ENCODE data around the gene SOX15. TPM values are rescaled to one million over a fixed set of nuclear protein-coding genes. Genes with fewer than 3 reads are reported as not detected.

Gene SOX15
- total and polyA plus RNA-seq, 10 of the 15 experiments (the other 5 are each of a cell fraction or from before 2014, with no cell fraction given): 0.06 to 0.53 (median 0.16) TPM; not detected in 2

- ATAC-seq (no peak), FAIRE-seq (no peak), DNase-seq (ENCODE audit: low read depth, low spot score) (no peak)
- Histone ChIP-seq H4K20me1 (ENCODE audit: control insufficient read depth, insufficient read depth) (no peaks in the 10 kb centered on the region), H3K9me3 (replicated peaks; ENCODE audit: control insufficient read depth, insufficient read depth, low read length) (peaks cover 8% of the 10 kb centered on the region; the same call in 2 of the 3 replicates), H3K27me3 (replicated peaks in 1 of 2; ENCODE audit: control insufficient read depth in 2 of 2, insufficient read depth in 2 of 2, low read length in 1 of 2) (no peaks in the 10 kb centered on the region), H3K4me2 (ENCODE audit: control insufficient read depth, insufficient read depth) (no peak overlapping the region), H3K27ac (ENCODE audit: control insufficient read depth, insufficient read depth) (no peak overlapping the region), H3K36me3 (ENCODE audit: control insufficient read depth in 2 of 2, insufficient read depth in 2 of 2, low read length in 1 of 2) (no peaks in the 10 kb centered on the region), H3K9ac (ENCODE audit: control insufficient read depth, insufficient read depth, low read length) (no peak overlapping the region), H2AFZ (ENCODE audit: control insufficient read depth, low read depth, low read length) (no peak overlapping the region), H3K79me2 (ENCODE audit: control insufficient read depth, insufficient read depth, low read length) (no peaks in the 10 kb centered on the region), H3K4me3 (no peak overlapping the region), H3K4me1 (ENCODE audit: control insufficient read depth, insufficient read depth, low read length) (peaks cover 5% of the 10 kb centered on the region; the same call in 1 of the 2 replicates)
- CTCF ChIA-PET: interaction anchor here (0.9 kb wide), 1 partner anchor 23 kb away, joined by 3 read pairs; no protein-coding TSS in a partner anchor
- in situ Hi-C loops (cut with MboI): no loop called here
- SMC1A ChIA-PET (ENCODE audit: uncharacterized antibody, unreplicated experiment): no interaction called here
- RAD21 ChIA-PET (ENCODE audit: unreplicated experiment): no interaction called here
- no TSS peak for BruUV-seq (replicated peaks)
- POLR2A ChIA-PET: no interaction called here
- WGBS (ENCODE audit: insufficient coverage, insufficient replicate concordance, low lambda C conversion rate, missing lambda C conversion rate): 44% methylated on average over 10 of the region's 11 CpGs
- intact Hi-C loops (cut with micrococcal nuclease; ENCODE audit: unreplicated experiment): no loop called here
- TF ChIP-seq CUX1 (IDR thresholded peaks at IDR 0.05; ENCODE audit: insufficient replicate concordance, low read depth, low read length) (no peak), FOXM1 (IDR thresholded peaks at IDR 0.05; ENCODE audit: low read depth, low read length) (no peak), NFYB (IDR thresholded peaks at IDR 0.05; ENCODE audit: insufficient read depth, low read depth, low read length) (no peak), RAD51 (IDR thresholded peaks at IDR 0.05) (no peak), PAX5 (IDR thresholded peaks at IDR 0.05; ENCODE audit: borderline replicate concordance, low read depth, low read length) (no peak), ZNF274 (IDR thresholded peaks at IDR 0.05; ENCODE audit: insufficient read depth, insufficient read length) (no peak), FOXK2 (IDR thresholded peaks at IDR 0.05) (no peak), WRNIP1 (IDR thresholded peaks at IDR 0.05; ENCODE audit: borderline replicate concordance, low read depth, low read length) (no peak), MYB (IDR thresholded peaks at IDR 0.05; ENCODE audit: borderline replicate concordance, low read depth, low read length) (no peak), RAD21 (IDR thresholded peaks at IDR 0.05; ENCODE audit: insufficient read depth, low read depth, low read length) (no peak), SRF (IDR thresholded peaks at IDR 0.05; ENCODE audit: low read depth in 2 of 2, low read length in 2 of 2) (no peak)
- TF ChIP-seq, protein P1, sequence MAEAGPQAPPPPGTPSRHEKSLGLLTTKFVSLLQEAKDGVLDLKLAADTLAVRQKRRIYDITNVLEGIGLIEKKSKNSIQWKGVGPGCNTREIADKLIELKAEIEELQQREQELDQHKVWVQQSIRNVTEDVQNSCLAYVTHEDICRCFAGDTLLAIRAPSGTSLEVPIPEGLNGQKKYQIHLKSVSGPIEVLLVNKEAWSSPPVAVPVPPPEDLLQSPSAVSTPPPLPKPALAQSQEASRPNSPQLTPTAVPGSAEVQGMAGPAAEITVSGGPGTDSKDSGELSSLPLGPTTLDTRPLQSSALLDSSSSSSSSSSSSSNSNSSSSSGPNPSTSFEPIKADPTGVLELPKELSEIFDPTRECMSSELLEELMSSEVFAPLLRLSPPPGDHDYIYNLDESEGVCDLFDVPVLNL (IDR thresholded peaks at IDR 0.05; ENCODE audit: low read depth, low read length): no peak
- TF ChIP-seq, protein P2, sequence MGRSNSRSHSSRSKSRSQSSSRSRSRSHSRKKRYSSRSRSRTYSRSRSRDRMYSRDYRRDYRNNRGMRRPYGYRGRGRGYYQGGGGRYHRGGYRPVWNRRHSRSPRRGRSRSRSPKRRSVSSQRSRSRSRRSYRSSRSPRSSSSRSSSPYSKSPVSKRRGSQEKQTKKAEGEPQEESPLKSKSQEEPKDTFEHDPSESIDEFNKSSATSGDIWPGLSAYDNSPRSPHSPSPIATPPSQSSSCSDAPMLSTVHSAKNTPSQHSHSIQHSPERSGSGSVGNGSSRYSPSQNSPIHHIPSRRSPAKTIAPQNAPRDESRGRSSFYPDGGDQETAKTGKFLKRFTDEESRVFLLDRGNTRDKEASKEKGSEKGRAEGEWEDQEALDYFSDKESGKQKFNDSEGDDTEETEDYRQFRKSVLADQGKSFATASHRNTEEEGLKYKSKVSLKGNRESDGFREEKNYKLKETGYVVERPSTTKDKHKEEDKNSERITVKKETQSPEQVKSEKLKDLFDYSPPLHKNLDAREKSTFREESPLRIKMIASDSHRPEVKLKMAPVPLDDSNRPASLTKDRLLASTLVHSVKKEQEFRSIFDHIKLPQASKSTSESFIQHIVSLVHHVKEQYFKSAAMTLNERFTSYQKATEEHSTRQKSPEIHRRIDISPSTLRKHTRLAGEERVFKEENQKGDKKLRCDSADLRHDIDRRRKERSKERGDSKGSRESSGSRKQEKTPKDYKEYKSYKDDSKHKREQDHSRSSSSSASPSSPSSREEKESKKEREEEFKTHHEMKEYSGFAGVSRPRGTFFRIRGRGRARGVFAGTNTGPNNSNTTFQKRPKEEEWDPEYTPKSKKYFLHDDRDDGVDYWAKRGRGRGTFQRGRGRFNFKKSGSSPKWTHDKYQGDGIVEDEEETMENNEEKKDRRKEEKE (IDR thresholded peaks at IDR 0.05): no peak
Measured at GRCh38 chr17:7538891-7539545, 50.9 kb downstream of the SOX15 start.
